ENCODE data around the gene CDH11. TPM values are rescaled to one million over a fixed set of nuclear protein-coding genes. Genes with fewer than 3 reads are reported as not detected.

CDH11 gene
- polyA plus RNA-seq, 1 donor = 27.8 TPM

DNA sequence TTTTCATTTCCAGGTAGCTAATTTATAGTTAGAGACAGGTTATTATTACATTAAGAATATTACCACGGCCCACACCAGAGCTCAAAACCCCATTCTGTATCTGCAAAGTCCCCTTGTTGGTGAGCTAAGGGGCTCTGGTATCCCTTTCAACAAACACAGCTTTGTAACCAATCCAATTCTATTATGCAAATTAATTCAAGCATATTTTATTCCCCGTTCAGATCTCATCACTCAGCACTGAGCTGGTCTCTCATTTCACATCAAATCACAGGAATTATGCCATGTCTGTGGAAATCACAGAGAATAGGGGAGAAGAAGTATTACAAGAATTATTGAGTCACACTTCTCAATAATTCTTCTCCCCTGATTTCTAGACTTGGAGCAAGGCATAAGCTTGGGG lies 111.7 kb downstream of the CDH11 start:
- Histone ChIP-seq H3K4me3 (ENCODE audit: low read length) (no peak overlapping the region), H3K4me1 (ENCODE audit: control insufficient read depth, insufficient read depth, low read length) (no peaks in the 10 kb centered on the region), H3K9me3 (ENCODE audit: control insufficient read depth, low read depth, low read length) (no peaks in the 10 kb centered on the region), H3K36me3 (ENCODE audit: control insufficient read depth, insufficient read depth, low read length) (peaks cover 2% of the 10 kb centered on the region), H3K27ac (ENCODE audit: low read length) (no peak overlapping the region), H3K27me3 (ENCODE audit: control insufficient read depth, insufficient read depth, low read length) (no peaks in the 10 kb centered on the region)
- no CpG with 5 or more reads among the region's 2 CpGs for whole genome bisulfite sequencing (ENCODE audit: insufficient coverage, low lambda C conversion rate)
- no peak for DNase-seq

DNA sequence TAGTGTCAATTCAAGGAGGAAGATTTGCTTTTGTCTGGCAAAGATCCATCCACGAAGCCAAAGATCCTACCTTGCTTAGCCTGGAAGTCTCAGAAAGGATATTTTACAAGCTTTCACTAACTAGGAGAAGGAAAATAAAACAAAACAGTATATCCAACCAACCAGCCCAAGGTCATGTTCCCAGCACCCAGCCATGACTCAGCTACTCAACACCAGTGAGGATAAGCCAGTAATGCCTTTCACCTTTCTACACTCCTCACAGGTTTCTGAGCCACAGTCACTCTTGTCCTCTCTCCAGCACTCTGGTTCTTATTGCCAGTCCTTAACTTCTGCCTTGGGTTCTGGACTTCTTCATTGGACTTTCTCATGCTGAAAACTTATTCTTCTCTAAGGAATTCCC lies 116.2 kb downstream of the CDH11 start:
- WGBS (ENCODE audit: insufficient coverage, low lambda C conversion rate) = no CpG with 5 or more reads among the region's 1 CpG
- Histone ChIP-seq H3K27me3 (ENCODE audit: control insufficient read depth, insufficient read depth, low read length) (no peaks in the 10 kb centered on the region), H3K36me3 (ENCODE audit: control insufficient read depth, insufficient read depth, low read length) (peaks cover 11% of the 10 kb centered on the region), H3K9me3 (ENCODE audit: control insufficient read depth, low read depth, low read length) (peaks cover 4% of the 10 kb centered on the region), H3K27ac (ENCODE audit: low read length) (no peak overlapping the region), H3K4me3 (ENCODE audit: low read length) (no peak overlapping the region), H3K4me1 (ENCODE audit: control insufficient read depth, insufficient read depth, low read length) (no peaks in the 10 kb centered on the region)
- DNase-seq = no peak

DNA sequence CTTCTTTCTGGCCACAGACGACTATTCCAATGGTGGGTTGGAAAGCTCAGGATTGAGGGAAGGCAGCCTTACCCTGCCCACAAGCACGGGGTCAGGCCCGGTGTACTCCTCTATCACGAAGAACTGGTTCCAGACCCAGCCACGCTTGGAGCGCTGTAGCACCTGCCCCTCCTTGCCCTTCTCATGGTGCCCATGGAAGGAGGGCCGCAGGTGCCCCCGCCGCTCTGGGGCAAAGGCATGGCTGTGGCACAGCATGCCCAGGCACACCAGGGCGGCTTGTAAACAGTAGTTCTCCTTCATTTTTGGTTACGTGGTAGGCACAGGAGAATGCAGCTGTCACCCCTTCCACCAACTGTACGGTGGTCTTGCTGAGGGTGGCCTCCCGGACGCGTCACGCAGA lies 117.3 kb downstream of the CDH11 start:
- DNase-seq = no peak

DNA sequence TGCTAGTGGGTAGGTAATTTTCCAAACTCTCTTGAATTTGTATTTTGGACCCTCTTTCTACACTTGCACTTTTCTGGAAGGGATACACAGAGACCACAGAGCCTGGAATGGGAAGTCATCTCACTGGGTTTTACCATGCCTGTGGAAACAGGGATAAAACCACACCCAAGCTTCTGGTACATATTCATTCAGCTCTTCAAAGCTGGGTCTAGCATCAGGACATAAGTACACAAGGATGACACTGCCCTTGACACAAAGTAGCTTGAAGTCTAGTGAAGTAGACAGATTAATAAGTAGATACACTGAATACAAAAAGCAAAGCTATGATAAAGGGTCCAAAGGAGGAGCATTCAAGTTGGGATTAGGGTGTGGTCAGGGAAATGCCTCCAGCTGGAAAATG lies 118.2 kb downstream of the CDH11 start:
- DNase-seq = no peak
- Histone ChIP-seq H3K4me3 (ENCODE audit: low read length) (no peak overlapping the region), H3K36me3 (ENCODE audit: control insufficient read depth, insufficient read depth, low read length) (peaks cover 11% of the 10 kb centered on the region), H3K27ac (ENCODE audit: low read length) (no peak overlapping the region), H3K4me1 (ENCODE audit: control insufficient read depth, insufficient read depth, low read length) (no peaks in the 10 kb centered on the region), H3K9me3 (ENCODE audit: control insufficient read depth, low read depth, low read length) (peaks cover 4% of the 10 kb centered on the region), H3K27me3 (ENCODE audit: control insufficient read depth, insufficient read depth, low read length) (no peaks in the 10 kb centered on the region)

More for the DNA sequence above, 117.3 kb downstream of the CDH11 start:
- no peaks in the 10 kb centered on the region for H3K27me3 ChIP-seq (ENCODE audit: control insufficient read depth, insufficient read depth, low read length)
- H3K27ac ChIP-seq (ENCODE audit: low read length) = no peak overlapping the region
- peaks cover 4% of the 10 kb centered on the region for H3K9me3 ChIP-seq (ENCODE audit: control insufficient read depth, low read depth, low read length)
- H3K36me3 ChIP-seq (ENCODE audit: control insufficient read depth, insufficient read depth, low read length) = peaks cover 11% of the 10 kb centered on the region
- H3K4me1 ChIP-seq (ENCODE audit: control insufficient read depth, insufficient read depth, low read length) = no peaks in the 10 kb centered on the region
- H3K4me3 ChIP-seq (ENCODE audit: low read length) = no peak overlapping the region
- no CpG with 5 or more reads among the region's 16 CpGs for WGBS (ENCODE audit: insufficient coverage, low lambda C conversion rate)

DNA sequence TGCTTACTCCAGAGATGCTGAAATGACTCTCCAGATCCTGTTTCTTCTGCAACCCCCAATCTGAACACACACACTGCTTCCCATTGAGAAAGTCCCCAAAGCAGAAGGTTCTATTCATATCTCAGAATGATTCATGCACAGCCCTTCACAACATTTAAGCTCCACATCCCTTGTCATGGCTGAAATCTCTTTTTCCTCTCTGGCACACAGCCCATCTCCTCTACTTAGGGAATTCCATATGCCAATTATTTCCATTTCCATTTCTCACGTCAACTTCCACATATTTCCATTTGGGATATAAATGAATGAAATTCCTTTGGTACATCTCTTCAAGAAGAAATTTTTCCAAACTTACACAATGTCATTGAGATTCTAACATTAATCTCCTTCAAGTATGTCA lies 119.6 kb downstream of the CDH11 start:
- Histone ChIP-seq H3K36me3 (ENCODE audit: control insufficient read depth, insufficient read depth, low read length) (peaks cover 15% of the 10 kb centered on the region), H3K27me3 (ENCODE audit: control insufficient read depth, insufficient read depth, low read length) (no peaks in the 10 kb centered on the region), H3K9me3 (ENCODE audit: control insufficient read depth, low read depth, low read length) (peaks cover 4% of the 10 kb centered on the region), H3K4me1 (ENCODE audit: control insufficient read depth, insufficient read depth, low read length) (no peaks in the 10 kb centered on the region), H3K4me3 (ENCODE audit: low read length) (no peak overlapping the region), H3K27ac (ENCODE audit: low read length) (no peak overlapping the region)
- DNase-seq = no peak
- 100% methylated on average over 1 of the region's 1 CpG for WGBS (ENCODE audit: insufficient coverage, low lambda C conversion rate)

DNA sequence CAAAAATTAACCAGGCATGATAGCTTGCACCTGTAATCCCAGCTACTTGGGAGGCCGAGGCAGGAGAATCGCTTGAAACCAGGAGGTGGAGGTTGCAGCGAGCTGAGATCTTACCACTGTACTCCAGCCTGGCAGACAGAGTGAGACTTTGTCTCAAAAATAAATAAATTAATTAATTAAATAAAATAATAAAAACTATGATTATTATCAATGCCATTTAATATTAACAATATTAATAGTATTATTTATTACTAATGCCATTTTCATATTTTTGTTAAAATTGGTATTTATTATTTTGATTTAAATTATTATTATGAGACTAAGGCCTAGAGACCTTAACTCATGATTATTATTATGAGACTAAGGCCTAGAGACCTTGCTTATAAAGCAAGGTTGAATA lies 121.2 kb downstream of the CDH11 start:
- no peaks in the 10 kb centered on the region for H3K4me1 ChIP-seq (ENCODE audit: control insufficient read depth, insufficient read depth, low read length)

DNA sequence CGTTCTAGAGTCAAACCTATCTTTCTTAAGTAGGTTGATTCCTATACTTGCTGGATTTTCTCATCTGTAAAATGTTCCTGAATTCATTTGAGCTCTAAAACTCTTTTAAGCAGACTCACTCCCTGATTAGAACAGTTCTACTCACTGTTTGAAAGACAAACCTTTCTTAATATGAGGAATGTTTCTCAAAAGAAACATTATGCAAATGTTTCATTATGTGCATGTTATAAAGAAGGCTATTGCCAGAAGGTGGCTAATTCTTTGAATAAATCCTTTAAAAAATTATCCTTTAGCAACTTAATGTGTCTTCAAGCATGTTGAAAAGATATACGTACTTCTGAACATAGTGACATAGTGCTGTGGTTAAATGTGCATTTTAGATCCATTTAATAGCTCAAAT lies 124.1 kb downstream of the CDH11 start:
- 90% methylated on average over 2 of the region's 2 CpGs for WGBS (ENCODE audit: insufficient coverage, low lambda C conversion rate)
- Histone ChIP-seq H3K27ac (ENCODE audit: low read length) (no peak overlapping the region), H3K36me3 (ENCODE audit: control insufficient read depth, insufficient read depth, low read length) (peaks cover 6% of the 10 kb centered on the region), H3K4me3 (ENCODE audit: low read length) (no peak overlapping the region), H3K27me3 (ENCODE audit: control insufficient read depth, insufficient read depth, low read length) (no peaks in the 10 kb centered on the region), H3K4me1 (ENCODE audit: control insufficient read depth, insufficient read depth, low read length) (no peaks in the 10 kb centered on the region), H3K9me3 (ENCODE audit: control insufficient read depth, low read depth, low read length) (no peaks in the 10 kb centered on the region)
- DNase-seq = no peak

More for the DNA sequence above, 121.2 kb downstream of the CDH11 start:
- peaks cover 16% of the 10 kb centered on the region for H3K36me3 ChIP-seq (ENCODE audit: control insufficient read depth, insufficient read depth, low read length)
- DNase-seq = no peak
- no peak overlapping the region for H3K27ac ChIP-seq (ENCODE audit: low read length)
- WGBS (ENCODE audit: insufficient coverage, low lambda C conversion rate) = no CpG with 5 or more reads among the region's 3 CpGs
- peaks cover 4% of the 10 kb centered on the region for H3K9me3 ChIP-seq (ENCODE audit: control insufficient read depth, low read depth, low read length)
- no peaks in the 10 kb centered on the region for H3K27me3 ChIP-seq (ENCODE audit: control insufficient read depth, insufficient read depth, low read length)
- no peak overlapping the region for H3K4me3 ChIP-seq (ENCODE audit: low read length)

DNA sequence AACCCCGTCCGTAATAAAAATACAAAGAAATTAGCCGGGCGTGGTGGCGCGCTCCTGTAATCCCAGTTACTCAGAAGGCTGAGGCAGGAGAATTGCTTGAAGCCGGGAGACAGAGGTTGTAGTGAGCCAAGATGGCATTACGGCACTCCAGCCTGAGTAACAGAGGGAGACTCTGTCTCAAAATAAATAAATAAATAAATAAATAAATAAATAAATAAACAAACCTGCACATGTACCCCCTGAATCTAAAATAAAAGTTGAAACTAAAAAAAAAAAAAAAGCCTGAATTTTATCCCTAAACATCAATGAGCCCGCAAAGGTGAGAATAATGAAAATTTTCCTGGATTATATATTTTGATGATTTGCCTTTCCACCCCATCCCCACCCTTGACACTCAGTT lies 124.7 kb downstream of the CDH11 start:
- Histone ChIP-seq H3K27ac (ENCODE audit: low read length) (no peak overlapping the region), H3K4me1 (ENCODE audit: control insufficient read depth, insufficient read depth, low read length) (no peaks in the 10 kb centered on the region), H3K4me3 (ENCODE audit: low read length) (no peak overlapping the region), H3K9me3 (ENCODE audit: control insufficient read depth, low read depth, low read length) (no peaks in the 10 kb centered on the region), H3K27me3 (ENCODE audit: control insufficient read depth, insufficient read depth, low read length) (no peaks in the 10 kb centered on the region), H3K36me3 (ENCODE audit: control insufficient read depth, insufficient read depth, low read length) (peaks cover 8% of the 10 kb centered on the region)
- 90% methylated on average over 2 of the region's 9 CpGs for WGBS (ENCODE audit: insufficient coverage, low lambda C conversion rate)
- DNase-seq = no peak

DNA sequence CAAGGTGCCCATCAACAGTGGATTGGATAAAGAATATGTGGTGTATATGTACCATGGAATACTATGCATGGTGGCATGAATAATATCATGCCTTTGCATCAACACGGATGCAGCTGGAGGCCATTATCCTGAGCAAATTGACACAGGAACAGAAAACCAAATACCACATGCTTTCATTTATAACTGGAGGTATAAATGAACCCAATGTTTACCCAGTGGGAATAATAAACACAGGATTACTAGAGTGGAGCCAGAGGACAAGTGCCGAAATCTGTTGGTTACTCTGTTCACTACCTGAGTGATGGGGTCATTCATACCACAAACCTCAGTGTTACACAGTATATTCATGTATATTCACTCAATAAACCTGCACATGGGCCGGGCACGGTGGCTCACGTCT lies 125.2 kb downstream of the CDH11 start:
- H3K4me3 ChIP-seq (ENCODE audit: low read length) = no peak overlapping the region
- peaks cover 8% of the 10 kb centered on the region for H3K36me3 ChIP-seq (ENCODE audit: control insufficient read depth, insufficient read depth, low read length)
- peak in 1 of 2 donors; percentile 9 for DNase-seq
- H3K4me1 ChIP-seq (ENCODE audit: control insufficient read depth, insufficient read depth, low read length) = no peaks in the 10 kb centered on the region
- H3K27me3 ChIP-seq (ENCODE audit: control insufficient read depth, insufficient read depth, low read length) = no peaks in the 10 kb centered on the region
- no CpG with 5 or more reads among the region's 5 CpGs for WGBS (ENCODE audit: insufficient coverage, low lambda C conversion rate)
- H3K27ac ChIP-seq (ENCODE audit: low read length) = no peak overlapping the region
- no peaks in the 10 kb centered on the region for H3K9me3 ChIP-seq (ENCODE audit: control insufficient read depth, low read depth, low read length)

DNA sequence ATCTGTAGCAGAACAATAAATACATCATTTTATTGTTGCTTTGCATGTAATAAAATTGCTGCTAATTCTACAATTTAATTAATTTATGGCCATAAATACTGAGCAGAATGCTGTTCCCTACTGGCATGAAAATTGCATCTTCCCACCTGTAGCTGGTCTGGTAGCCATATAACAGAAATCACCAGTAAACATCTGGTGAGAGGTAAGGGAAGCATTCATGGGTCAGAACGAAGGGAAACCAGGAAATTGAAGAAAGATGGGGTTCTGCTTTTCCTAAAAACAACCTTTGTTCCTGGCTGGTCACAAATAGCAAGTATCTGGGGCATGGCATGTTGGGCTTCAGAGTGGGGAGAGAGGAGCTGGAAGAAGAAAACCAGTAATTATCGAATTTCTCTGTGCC lies 128.4 kb downstream of the CDH11 start:
- no peaks in the 10 kb centered on the region for H3K9me3 ChIP-seq (ENCODE audit: control insufficient read depth, low read depth, low read length)
- no peak overlapping the region for H3K4me3 ChIP-seq (ENCODE audit: low read length)
- WGBS (ENCODE audit: insufficient coverage, low lambda C conversion rate) = no CpG with 5 or more reads among the region's 2 CpGs
- no peak overlapping the region for H3K27ac ChIP-seq (ENCODE audit: low read length)
- H3K4me1 ChIP-seq (ENCODE audit: control insufficient read depth, insufficient read depth, low read length) = no peaks in the 10 kb centered on the region
- H3K27me3 ChIP-seq (ENCODE audit: control insufficient read depth, insufficient read depth, low read length) = no peaks in the 10 kb centered on the region
- DNase-seq = no peak
- peaks cover 7% of the 10 kb centered on the region for H3K36me3 ChIP-seq (ENCODE audit: control insufficient read depth, insufficient read depth, low read length)

DNA sequence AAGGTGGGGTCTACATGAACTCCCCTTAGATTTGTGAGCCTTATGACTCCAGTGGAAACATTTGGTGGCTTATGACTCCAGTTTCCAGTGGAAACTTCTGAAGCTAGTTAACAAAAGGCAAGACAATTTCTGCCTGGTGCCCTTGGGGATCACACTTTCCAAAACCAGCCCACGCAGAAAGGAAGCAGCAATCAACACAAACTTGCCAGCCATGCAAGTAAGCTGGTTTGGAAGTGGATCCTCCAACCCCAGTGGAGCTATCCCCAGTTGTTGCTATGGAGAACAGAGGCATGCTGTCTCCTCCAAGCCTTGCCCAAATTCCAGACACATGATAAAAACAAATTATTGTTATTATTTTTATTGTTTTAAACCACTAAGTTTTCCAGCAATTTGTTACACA lies 130.9 kb downstream of the CDH11 start:
- no CpG with 5 or more reads among the region's 1 CpG for WGBS (ENCODE audit: insufficient coverage, low lambda C conversion rate)
- no peaks in the 10 kb centered on the region for H3K4me1 ChIP-seq (ENCODE audit: control insufficient read depth, insufficient read depth, low read length)
- no peak overlapping the region for H3K27ac ChIP-seq (ENCODE audit: low read length)
- no peaks in the 10 kb centered on the region for H3K27me3 ChIP-seq (ENCODE audit: control insufficient read depth, insufficient read depth, low read length)
- no peak overlapping the region for H3K4me3 ChIP-seq (ENCODE audit: low read length)
- no peak for DNase-seq
- no peaks in the 10 kb centered on the region for H3K9me3 ChIP-seq (ENCODE audit: control insufficient read depth, low read depth, low read length)
- peaks cover 10% of the 10 kb centered on the region for H3K36me3 ChIP-seq (ENCODE audit: control insufficient read depth, insufficient read depth, low read length)
